Caco-2 (cell line): ENCODE data around the gene CCDC142. TPM values are rescaled to one million over a fixed set of nuclear protein-coding genes. Genes with fewer than 3 reads are reported as not detected.

ENCODE experiments used
- BruUV-seq: library from RNA; stranded (reverse); fragments of 400-500 nt; replicated peaks from 2 replicates; lab custom pipeline; 2021; lab: Mats Ljungman, UMichigan
- CTCF ChIA-PET: fragments of 300-600 bp; sonication (Branson Sonifier 250); formaldehyde crosslinking; loops from one replicate; lab custom pipeline; 2022; ENCODE audit warnings: antibody characterized with exemption; lab: Charles Lee
- POLR2A ChIA-PET: fragments of 300-600 bp; sonication (Branson Sonifier 250); formaldehyde crosslinking; loops from one replicate; lab custom pipeline; 2022; ENCODE audit warnings: antibody characterized with exemption; lab: Charles Lee
- DNase-seq, 2 experiments: peaks; one replicate each; pipeline versions ENCODE4 v3.0.0 to v3.0.0-alpha.2; 2020 to 2022
- H3K27me3 ChIP-seq: replicated peaks from 2 replicates; pipeline ENCODE4 v1.6.0; 2011; ENCODE audit warnings: low read length; ENCODE audit not compliant: control insufficient read depth, insufficient read depth
- H3K36me3 ChIP-seq: 2 replicates; pipeline ENCODE4 v1.5.1; 2011; ENCODE audit warnings: low read length; ENCODE audit not compliant: control insufficient read depth, insufficient read depth
- H3K4me1 ChIP-seq: fragments of 250-450 bp; sonication (Bioruptor Pico); 2 replicates; pipeline ENCODE4 v1.5.1; 2020; ENCODE audit warnings: mild to moderate bottlenecking
- H3K4me3 ChIP-seq: 2 replicates; pipeline ENCODE4 v1.5.1; 2011; ENCODE audit warnings: low read depth, mild to moderate bottlenecking, control low read depth, low read length
- H3K9me3 ChIP-seq: fragments of 250-450 bp; sonication (Bioruptor Pico); 2 replicates; pipeline ENCODE4 v1.5.1; 2020; ENCODE audit warnings: mild to moderate bottlenecking, moderate library complexity
- H3K27ac Mint-ChIP-seq: one replicate; pipeline ENCODE4 v1.8.0; 2022; ENCODE audit warnings: mixed read lengths; ENCODE audit not compliant: unreplicated experiment
- H3K27me3 Mint-ChIP-seq: one replicate; pipeline ENCODE4 v1.8.0; 2022; ENCODE audit warnings: mixed read lengths; ENCODE audit not compliant: insufficient read depth, unreplicated experiment
- H3K36me3 Mint-ChIP-seq: one replicate; pipeline ENCODE4 v1.8.0; 2022; ENCODE audit warnings: mild to moderate bottlenecking, mixed read lengths; ENCODE audit not compliant: insufficient read depth, unreplicated experiment
- H3K4me1 Mint-ChIP-seq: one replicate; pipeline ENCODE4 v1.8.0; 2022; ENCODE audit warnings: low read depth, mixed read lengths; ENCODE audit not compliant: unreplicated experiment
- H3K4me3 Mint-ChIP-seq: one replicate; pipeline ENCODE4 v1.8.0; 2022; ENCODE audit warnings: mild to moderate bottlenecking, moderate library complexity, mixed read lengths; ENCODE audit not compliant: unreplicated experiment
- H3K9me3 Mint-ChIP-seq: one replicate; pipeline ENCODE4 v1.8.0; 2022; ENCODE audit warnings: mixed read lengths; ENCODE audit not compliant: unreplicated experiment
- intact Hi-C: fragments of 100-400 bp; cut with micrococcal nuclease; formaldehyde crosslinking; loops from one replicate; pipeline ENCODE4 v1.10.0; 2022; ENCODE audit not compliant: unreplicated experiment
- total RNA-seq: library from RNA; stranded (reverse); gene quantifications from 2 replicates; pipeline ENCODE4 v1.2.3, GENCODE V29; 2022
- TF ChIP-seq, protein P1 (sequence below), 2 experiments: fragments of 200-600 bp in 1 of 2; IDR thresholded peaks; 1 replicate in 1 of 2; 2 replicates in 1 of 2; pipeline versions ENCODE4 v1.5.1 to v1.8.0; 2011 to 2022; ENCODE audit warnings: antibody characterized with exemption in 1 of 2, control low read depth in 1 of 2, inconsistent platforms in 1 of 2, low read depth in 1 of 2, low read length in 1 of 2, mild to moderate bottlenecking in 1 of 2, moderate library complexity in 1 of 2; ENCODE audit not compliant: insufficient read depth in 1 of 2, severe bottlenecking in 1 of 2, unreplicated experiment in 1 of 2

CCDC142 gene
- total RNA-seq, 1 experiment from 2014 or later, result 39.0 TPM

DNA sequence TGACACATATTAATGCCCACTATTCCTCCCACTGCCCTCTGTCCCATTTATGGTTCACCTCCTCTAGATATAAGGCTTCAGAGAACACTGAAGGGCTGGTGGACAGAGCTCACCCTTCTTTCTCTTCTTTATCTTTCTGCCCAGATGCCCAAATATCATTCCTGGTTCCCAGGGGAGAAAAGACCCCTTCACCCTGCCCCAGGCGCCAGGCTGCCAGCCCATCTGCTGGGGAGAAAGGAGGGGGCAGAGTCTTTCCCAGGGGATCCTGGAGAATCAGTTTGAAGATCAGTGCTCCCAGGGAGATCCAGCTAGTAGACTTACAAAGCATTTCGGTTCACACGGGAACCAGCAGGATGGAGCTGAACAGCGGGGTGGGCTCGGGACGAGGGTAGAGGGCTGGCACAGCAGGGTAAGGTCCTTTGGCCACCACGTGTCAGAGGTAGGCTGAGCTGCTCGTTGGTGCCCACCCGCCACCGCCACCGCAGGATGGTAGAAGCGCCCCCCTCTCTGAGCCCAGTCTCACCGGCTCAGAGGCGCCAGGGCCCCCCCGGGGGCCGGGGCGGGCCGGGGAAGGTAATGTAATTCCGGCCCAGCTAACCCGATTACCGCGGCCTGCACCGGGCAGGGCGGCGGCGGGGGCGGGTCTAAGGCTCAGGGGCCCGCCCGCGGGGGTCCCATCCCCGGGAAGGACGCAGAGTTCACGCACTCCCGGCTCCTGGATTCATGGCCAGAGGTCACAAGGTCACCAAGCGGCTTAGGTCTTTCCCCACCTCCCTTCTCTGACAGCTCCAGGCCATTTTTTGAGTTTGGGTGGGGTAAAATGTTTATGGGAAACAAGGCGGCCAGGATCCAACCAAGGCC lies 30.2 kb upstream of the CCDC142 start:
- H3K4me3 ChIP-seq, result no peak overlapping the region
- POLR2A ChIA-PET, result no interaction called here

DNA sequence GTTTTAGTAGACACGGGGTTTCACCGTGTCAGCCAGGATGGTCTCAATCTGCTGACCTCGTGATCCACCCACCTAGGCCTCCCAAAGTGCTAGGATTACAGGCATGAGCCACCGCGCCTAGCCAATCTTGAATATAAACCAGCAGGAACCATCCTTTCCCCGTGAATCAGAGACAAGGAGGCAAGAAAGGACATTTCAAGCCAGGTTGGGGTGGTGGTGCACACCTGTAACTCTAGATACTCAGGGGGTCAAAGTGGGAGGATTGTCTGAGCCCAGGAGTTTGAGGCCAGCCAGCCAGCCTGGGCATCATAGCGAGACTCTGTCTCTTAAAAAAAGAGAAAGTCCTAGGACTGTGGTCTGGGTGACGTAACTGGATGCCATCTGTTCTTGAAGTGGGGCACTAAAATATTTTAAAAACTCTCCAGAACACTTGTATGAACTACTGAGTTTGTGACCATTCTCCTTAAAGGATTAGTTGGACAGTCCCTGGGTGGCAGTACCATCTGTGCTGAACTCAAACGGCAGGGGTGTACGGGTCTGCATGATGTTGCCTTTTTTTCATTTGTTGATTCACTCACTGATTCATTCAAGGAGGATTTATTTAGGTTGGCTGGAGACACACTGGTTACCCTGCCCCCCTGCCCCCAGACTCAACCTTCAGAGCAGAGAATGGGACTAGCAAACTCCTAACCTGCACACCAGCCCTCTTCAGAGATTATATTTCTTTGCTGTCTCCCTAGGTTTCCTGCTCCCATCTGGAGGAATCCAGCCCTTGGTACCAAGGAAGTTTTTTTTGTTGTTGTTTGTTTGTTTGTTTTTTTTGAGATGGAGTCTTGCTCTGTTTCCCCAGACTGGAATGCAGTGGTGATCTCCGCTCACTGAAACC lies 28.5 kb upstream of the CCDC142 start:
- Histone ChIP-seq H3K36me3 (no peaks in the 10 kb centered on the region), H3K27me3 (no peaks in the 10 kb centered on the region), H3K4me3 (no peak overlapping the region), H3K4me1 (peaks cover 12% of the 10 kb centered on the region), H3K9me3 (no peaks in the 10 kb centered on the region)
- intact Hi-C loops, result no loop called here
- no peaks in the 10 kb centered on the region for H3K27me3 Mint-ChIP-seq
- no peaks in the 10 kb centered on the region for H3K9me3 Mint-ChIP-seq
- H3K4me1 Mint-ChIP-seq, result peaks cover 13% of the 10 kb centered on the region
- H3K4me3 Mint-ChIP-seq, result no peak overlapping the region
- peak in 1 of 2 experiments; percentile 26 for DNase-seq
- ChIA-PET CTCF (interaction anchor here (1.4 kb wide), 1 partner anchor 21 kb away, joined by 4 read pairs; no protein-coding TSS in a partner anchor), POLR2A (no interaction called here)
- TF ChIP-seq, protein P1, sequence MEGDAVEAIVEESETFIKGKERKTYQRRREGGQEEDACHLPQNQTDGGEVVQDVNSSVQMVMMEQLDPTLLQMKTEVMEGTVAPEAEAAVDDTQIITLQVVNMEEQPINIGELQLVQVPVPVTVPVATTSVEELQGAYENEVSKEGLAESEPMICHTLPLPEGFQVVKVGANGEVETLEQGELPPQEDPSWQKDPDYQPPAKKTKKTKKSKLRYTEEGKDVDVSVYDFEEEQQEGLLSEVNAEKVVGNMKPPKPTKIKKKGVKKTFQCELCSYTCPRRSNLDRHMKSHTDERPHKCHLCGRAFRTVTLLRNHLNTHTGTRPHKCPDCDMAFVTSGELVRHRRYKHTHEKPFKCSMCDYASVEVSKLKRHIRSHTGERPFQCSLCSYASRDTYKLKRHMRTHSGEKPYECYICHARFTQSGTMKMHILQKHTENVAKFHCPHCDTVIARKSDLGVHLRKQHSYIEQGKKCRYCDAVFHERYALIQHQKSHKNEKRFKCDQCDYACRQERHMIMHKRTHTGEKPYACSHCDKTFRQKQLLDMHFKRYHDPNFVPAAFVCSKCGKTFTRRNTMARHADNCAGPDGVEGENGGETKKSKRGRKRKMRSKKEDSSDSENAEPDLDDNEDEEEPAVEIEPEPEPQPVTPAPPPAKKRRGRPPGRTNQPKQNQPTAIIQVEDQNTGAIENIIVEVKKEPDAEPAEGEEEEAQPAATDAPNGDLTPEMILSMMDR (IDR thresholded peaks at IDR 0.05; ENCODE audit: insufficient read depth in 1 of 2, low read depth in 1 of 2, low read length in 1 of 2, severe bottlenecking in 1 of 2, unreplicated experiment in 1 of 2), result no peak
- peaks cover 24% of the 10 kb centered on the region for H3K36me3 Mint-ChIP-seq
- H3K27ac Mint-ChIP-seq, result no peak overlapping the region
- BruUV-seq, result no TSS peak

More for the DNA sequence above, 30.2 kb upstream of the CCDC142 start:
- Mint-ChIP-seq H3K27me3 (peaks cover 3% of the 10 kb centered on the region), H3K36me3 (peaks cover 8% of the 10 kb centered on the region), H3K4me3 (no peak overlapping the region), H3K4me1 (peaks cover 8% of the 10 kb centered on the region), H3K27ac (no peak overlapping the region), H3K9me3 (no peaks in the 10 kb centered on the region)
- no peaks in the 10 kb centered on the region for H3K36me3 ChIP-seq
- H3K27me3 ChIP-seq, result no peaks in the 10 kb centered on the region
- peak in 1 of 2 experiments; percentile 27 for DNase-seq
- CTCF ChIA-PET, result interaction anchor here (1.4 kb wide), 1 partner anchor 19 kb away, joined by 4 read pairs; no protein-coding TSS in a partner anchor
- H3K4me1 ChIP-seq, result 0 out of 2 replicates have a peak, but pooled peaks cover 8% of the 10 kb centered on the region
- no peaks in the 10 kb centered on the region for H3K9me3 ChIP-seq
- intact Hi-C loops, result no loop called here
- TF ChIP-seq, protein P1 (IDR thresholded peaks at IDR 0.05; ENCODE audit: insufficient read depth in 1 of 2, low read depth in 1 of 2, low read length in 1 of 2, severe bottlenecking in 1 of 2, unreplicated experiment in 1 of 2), result no peak
- BruUV-seq, result no TSS peak

DNA sequence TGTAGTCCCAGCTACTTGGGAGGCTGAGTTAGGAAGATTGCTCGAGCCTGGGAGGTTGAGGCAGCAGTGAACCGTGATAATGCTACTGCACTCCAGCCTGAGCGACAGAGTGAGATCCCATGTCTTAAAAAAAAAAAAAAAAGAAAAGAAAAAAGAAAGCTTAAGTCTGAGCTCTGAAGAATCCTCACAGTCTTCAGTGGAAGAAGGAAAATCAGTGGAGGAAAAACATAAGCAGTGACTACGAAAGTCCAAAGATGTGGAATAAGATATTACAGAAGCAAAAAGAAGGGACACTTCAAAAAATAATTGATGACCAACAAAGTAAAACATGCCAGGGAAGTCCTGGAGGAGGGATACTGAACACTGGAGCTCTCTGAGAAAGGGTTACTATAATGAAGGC lies 27.5 kb upstream of the CCDC142 start:
- TF ChIP-seq, protein P1 (IDR thresholded peaks at IDR 0.05; ENCODE audit: insufficient read depth in 1 of 2, low read depth in 1 of 2, low read length in 1 of 2, severe bottlenecking in 1 of 2, unreplicated experiment in 1 of 2), result no peak
- H3K27me3 Mint-ChIP-seq, result no peaks in the 10 kb centered on the region
- DNase-seq, result no peak
- H3K27me3 ChIP-seq, result no peaks in the 10 kb centered on the region
- H3K4me1 Mint-ChIP-seq, result peaks cover 15% of the 10 kb centered on the region
- intact Hi-C loops, result no loop called here
- CTCF ChIA-PET, result interaction anchor here (0.7 kb wide), 1 partner anchor 52 kb away, joined by 4 read pairs; the partner anchor contains the start of gene WBP1
- no TSS peak for BruUV-seq
- POLR2A ChIA-PET, result interaction anchor here (0.7 to 1.1 kb wide), 2 partner anchors 12 to 16 kb away, joined by 3 read pairs; partner anchors contain the start of gene DQX1
- H3K36me3 Mint-ChIP-seq, result peaks cover 27% of the 10 kb centered on the region
- no peaks in the 10 kb centered on the region for H3K9me3 Mint-ChIP-seq
- no peak overlapping the region for H3K4me3 ChIP-seq
- H3K27ac Mint-ChIP-seq, result no peak overlapping the region
- H3K4me3 Mint-ChIP-seq, result no peak overlapping the region
- H3K36me3 ChIP-seq, result 0 out of 2 replicates have a peak, but pooled peaks cover 2% of the 10 kb centered on the region
- peaks cover 19% of the 10 kb centered on the region for H3K4me1 ChIP-seq
- H3K9me3 ChIP-seq, result no peaks in the 10 kb centered on the region
